ENCODE results near the gene AQP6. TPM values are rescaled to one million over a fixed set of nuclear protein-coding genes. Genes with fewer than 3 reads are reported as not detected.

Gene AQP6
- total RNA-seq, 1 donor from 2014 or later: 0.35 TPM

DNA sequence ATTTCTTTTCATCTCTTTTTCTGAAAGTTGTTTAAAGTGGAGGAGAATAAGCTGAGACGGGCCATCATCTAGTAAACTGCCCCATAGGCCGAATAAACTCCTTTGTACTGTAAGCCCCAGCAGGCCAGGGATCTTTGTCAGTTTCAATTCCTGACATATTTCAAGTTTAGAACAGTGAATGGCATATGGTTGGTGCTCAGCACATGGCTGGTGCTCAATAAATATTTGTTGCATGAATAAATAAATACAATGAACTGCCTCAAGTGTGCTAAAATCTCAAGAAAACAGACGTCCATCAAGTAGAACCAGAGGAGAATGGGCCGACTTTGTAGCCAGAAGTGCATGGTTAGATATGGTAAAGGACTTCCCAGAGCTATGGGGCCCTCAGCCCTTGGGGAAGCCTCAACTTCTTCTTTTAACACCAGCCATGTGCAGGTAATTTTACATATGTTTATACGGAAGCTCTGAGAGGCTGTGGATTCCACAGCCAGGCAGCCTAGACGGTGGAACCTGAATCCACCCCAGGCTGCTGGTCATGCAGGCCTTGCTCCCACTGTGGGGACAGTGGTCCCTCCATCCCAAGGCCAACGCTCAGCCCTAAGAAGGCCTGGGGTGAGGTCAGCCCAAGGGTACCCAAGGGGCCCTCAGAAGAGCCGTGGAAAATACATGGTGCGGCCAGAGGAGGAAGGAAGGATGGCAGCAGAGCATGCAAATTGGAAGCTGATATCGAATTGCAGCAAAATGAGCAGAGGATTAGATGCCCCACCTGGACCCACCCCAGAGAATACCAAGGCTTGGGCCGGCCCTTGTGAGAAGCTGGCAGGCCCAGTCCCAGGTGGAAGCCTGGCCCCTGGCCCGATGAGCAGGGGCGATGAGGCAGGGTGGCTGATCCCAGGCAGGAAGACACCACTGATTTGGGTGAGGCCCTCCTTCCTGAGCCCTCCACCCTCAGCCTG lies 30.9 kb upstream of the AQP6 start:
- Histone ChIP-seq H3K4me1 (peaks cover 11% of the 10 kb centered on the region), H3K9me3 (no peaks in the 10 kb centered on the region), H3K4me3 (no peak overlapping the region), H3K36me3 (no peaks in the 10 kb centered on the region), H3K27me3 (no peaks in the 10 kb centered on the region), H3K27ac (no peak overlapping the region)
- ATAC-seq (no peak), DNase-seq (peak; percentile 51)
- intact Hi-C loops (cut with DNase I): no loop called here
- TF ChIP-seq CTCF (IDR thresholded peaks at IDR 0.05): no peak

DNA sequence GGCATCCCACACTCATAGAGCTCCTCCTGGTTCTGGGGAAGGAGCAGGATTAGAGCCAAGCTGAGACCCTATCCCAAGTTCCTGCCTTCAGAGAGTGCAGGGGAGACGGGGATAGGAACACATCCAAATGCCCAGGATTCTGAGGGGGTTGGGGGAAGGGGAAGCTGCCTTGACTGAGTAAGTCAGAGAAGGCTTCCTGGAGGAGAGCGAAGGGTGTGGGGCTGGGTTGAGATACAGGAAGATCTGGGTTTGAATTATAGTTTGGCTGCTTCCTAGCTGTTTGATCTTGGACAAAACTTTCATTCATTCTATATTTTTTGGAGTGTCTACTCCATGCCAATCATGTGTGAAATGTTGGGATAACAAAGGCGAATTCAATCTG lies 30.2 kb upstream of the AQP6 start:
- no peak for ATAC-seq
- H3K9me3 ChIP-seq: no peaks in the 10 kb centered on the region
- no peak for TF ChIP-seq CTCF (IDR thresholded peaks at IDR 0.05)
- no peak for DNase-seq
- H3K27me3 ChIP-seq: no peaks in the 10 kb centered on the region
- no peaks in the 10 kb centered on the region for H3K36me3 ChIP-seq
- intact Hi-C loops (cut with DNase I): no loop called here
- no peak overlapping the region for H3K27ac ChIP-seq
- H3K4me3 ChIP-seq: no peak overlapping the region
- H3K4me1 ChIP-seq: peaks cover 11% of the 10 kb centered on the region

GRCh38 chr12:49942921-49943624 lies 29.7 kb upstream of the AQP6 start:
- H3K4me3 ChIP-seq: no peak overlapping the region
- intact Hi-C loops (cut with DNase I): no loop called here
- peaks cover 11% of the 10 kb centered on the region for H3K4me1 ChIP-seq
- no peaks in the 10 kb centered on the region for H3K9me3 ChIP-seq
- no peak for TF ChIP-seq CTCF (IDR thresholded peaks at IDR 0.05)
- peak; percentile 77 for ATAC-seq
- peak; percentile 69 for DNase-seq
- H3K27ac ChIP-seq: no peak overlapping the region
- H3K36me3 ChIP-seq: no peaks in the 10 kb centered on the region
- no peaks in the 10 kb centered on the region for H3K27me3 ChIP-seq

- no peak overlapping the region for H3K4me3 ChIP-seq
- peaks cover 11% of the 10 kb centered on the region for H3K4me1 ChIP-seq
- no peak for TF ChIP-seq CTCF (IDR thresholded peaks at IDR 0.05)
- no peaks in the 10 kb centered on the region for H3K27me3 ChIP-seq
- intact Hi-C loops (cut with DNase I): no loop called here
- H3K36me3 ChIP-seq: no peaks in the 10 kb centered on the region
- H3K27ac ChIP-seq: no peak overlapping the region
- DNase-seq: no peak
- no peaks in the 10 kb centered on the region for H3K9me3 ChIP-seq
- no peak for ATAC-seq
Observed at GRCh38 chr12:49943625-49943960, 29.2 kb upstream of the AQP6 start.

GRCh38 chr12:49944046-49944445 lies 28.7 kb upstream of the AQP6 start:
- no peaks in the 10 kb centered on the region for H3K27me3 ChIP-seq
- intact Hi-C loops (cut with DNase I): no loop called here
- no peak overlapping the region for H3K4me3 ChIP-seq
- DNase-seq (peak; percentile 40), ATAC-seq (no peak)
- no peak overlapping the region for H3K27ac ChIP-seq
- TF ChIP-seq CTCF (IDR thresholded peaks at IDR 0.05): no peak
- no peaks in the 10 kb centered on the region for H3K36me3 ChIP-seq
- H3K9me3 ChIP-seq: no peaks in the 10 kb centered on the region
- peaks cover 11% of the 10 kb centered on the region for H3K4me1 ChIP-seq

Data from upper lobe of right lung (tissue), 1 donor.